HL-60/S4 treated with retinoic acid at 250 ng/mL for 4 days and 3 days (cell line): Measurements from ENCODE around the gene AMBP.

Experiments used
- in situ Hi-C: fragments of 300-500 bp; cut with MboI; formaldehyde crosslinking; loops from 2 replicates; pipeline ENCODE4 v1.7.0; 2022; ENCODE audit warnings: low sequenced_read_pairs

The AMBP gene

DNA sequence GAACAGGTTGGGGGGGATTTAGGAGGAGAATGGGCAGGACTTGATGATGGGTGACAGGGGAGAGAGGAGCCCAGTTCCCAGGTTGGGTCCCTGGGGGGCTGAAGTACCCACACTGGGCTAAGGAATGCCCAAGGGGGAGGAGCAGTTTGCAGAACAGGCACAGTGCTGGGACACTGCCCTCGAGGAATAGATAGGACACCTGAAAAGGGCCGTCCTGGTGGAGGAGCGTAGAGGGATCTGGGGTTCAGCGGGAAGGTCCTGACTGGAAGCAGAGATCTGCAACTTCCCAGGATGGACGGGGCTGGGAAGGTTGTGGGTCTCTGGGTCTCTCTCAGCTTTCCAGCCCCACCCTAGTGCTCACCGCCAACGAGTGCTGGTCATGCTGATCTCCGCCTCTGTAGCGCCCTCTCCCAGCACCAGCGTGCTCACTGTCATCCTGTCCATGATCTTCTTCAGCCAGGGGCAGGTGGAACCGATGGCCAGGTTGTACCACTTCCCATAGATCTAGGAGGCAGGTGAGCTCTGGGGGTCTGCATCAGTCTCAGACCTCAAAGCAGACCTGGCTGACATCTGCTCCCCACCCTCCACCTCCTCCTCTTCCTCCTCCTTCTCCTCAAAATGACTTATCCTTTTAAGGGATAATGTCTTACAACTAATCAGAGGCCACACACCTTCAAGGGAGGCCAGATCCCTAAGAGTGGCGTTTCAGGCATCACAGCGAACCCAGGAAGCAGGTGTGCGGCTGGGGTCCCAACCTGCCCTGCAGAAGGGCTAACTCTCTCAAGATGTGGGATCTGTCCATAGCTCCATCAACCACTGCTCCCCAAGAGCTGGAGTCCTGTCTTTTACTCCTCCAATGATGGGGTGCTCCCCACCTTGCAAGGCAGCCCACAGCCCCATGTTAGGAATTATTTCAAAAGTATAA, 1.6 kb downstream of the AMBP start:
- in situ Hi-C loops: no loop called here

DNA sequence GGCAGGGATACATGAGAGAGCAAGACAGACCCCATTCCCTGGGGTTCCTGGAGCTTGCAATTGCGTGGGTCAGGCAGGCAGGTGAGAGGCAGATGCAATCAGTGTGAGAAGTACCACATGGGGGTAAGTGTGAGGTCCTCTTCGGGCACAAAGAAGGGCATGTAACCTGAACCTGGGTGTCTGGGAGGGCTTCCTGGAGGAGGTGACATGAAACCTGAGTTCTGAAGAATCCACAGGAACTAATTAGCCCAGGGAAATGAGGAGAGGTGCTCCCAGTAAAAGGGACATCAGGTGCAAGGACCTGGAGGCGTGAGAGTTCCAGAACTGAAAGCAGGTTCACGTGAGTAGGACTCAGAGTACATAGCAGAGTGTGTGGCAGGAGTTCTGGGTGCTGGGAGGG, 2.5 kb downstream of the AMBP start:
- in situ Hi-C loops: no loop called here

DNA sequence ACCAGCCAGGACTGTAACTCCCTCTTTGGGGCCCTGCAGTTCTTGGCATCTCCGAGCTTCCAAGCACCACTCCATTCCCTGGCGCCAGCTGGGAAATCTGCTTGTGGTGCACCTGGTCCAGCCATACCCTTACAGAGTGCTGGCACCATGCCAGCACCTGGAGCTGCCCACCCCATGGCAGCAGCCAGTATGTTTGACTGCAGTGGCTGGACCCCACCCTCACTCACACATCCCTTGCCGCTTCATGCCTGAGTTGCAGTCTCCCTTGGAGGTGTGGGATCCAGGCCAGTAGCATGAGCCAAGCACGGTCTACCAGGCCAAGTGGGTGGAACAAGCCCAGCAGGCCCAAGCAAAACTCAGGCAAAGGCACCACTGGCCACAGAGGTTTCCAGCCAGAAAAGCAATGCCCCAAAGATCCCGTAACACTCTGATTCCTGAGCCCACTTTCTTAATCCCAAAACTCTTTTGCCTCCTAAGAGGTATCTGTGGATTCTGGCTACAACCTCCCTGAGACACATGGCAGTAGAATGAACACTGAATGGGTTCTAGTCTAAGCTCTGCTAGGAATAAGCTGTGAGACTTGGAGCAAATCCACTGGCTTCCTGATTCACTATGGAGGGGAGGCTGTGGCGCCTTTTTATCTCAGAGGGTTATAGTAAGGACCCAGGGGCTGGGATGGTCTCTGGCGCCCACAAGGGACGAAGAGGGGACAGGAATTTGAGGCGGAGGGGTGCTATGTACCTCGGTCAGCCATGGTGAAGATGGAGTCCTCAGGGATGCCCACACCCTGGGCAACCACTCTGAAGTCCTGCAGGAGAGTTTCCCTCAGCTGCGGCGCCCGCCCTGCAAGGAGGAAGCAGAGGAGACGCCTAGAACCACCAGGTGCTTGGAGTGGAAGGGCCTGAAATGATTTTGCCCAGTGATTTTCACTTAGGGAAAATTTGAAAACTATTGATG, 5.6 kb downstream of the AMBP start:
- in situ Hi-C loops: no loop called here

DNA sequence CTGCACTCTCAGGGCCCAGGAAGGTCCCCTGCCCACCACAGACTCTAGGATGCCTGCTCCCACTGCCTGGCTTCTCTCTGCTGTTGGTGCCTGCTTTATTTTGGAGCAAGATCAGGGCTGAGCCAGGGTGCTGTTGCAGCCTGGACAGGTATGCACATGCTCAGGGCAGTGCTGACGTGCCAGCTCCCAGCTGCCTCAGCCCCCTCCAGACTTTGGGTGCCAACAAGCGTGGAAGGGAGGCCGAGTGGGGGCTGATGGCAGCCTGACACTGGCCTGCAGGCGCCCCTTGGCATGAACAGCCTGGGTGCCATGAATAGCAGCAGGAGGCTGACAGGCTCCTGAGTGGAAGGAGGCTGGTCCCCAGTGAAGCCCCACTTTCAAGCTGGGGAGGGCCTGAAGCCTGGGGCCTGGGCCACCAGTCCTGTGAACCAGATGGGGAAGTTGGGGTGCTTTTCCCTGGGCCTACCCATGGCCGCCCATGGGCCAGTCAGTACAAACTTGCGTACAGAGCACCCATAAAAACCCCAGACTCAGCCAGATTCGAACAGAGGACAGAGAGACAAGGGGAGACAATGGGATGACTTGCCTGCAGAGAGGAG, 6.8 kb downstream of the AMBP start:
- in situ Hi-C loops: no loop called here

DNA sequence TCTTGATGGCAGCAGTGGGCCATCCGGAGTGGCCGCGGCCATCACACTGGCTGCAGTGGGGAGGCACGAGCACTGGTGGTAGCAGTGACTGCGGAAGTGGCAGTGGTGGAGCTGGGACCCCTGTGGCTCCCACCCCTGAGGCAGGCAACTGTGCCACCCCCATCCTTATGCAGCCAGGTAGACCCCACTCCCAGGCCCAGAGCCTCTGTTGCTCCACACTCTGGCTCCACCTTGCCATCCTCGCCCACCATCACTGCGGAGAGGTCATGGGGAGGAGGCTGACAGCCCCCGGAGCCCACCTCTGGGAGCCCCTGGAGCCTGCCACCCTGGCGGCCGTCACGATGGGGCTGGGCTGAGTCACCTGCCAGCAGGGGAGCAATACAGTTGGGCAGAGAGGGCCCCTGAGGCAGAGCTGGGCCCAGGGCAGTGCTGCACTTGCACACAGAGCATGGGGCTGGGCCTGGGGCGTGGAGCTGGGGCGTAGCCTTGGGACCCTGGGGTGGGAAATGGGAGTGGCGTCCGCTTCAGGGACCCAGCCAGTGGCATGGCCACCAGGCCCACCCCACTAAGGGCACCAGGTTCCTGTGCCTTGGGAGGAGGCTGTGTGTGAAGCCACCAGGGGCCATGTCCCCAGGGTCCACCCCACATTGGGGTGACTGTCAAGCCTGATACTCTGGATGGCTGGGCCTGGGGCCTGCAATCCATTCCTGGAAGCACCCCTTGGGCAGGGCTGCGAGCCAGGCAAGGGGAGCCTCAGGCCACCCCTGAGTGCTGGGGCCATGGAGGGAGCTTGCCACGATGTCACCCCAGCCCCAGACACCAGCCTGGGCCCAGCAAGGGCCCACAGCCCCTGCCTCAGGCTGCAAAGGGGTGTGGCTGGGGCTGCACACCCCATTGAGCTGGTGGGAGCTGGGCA, 7.7 kb downstream of the AMBP start:
- in situ Hi-C loops: no loop called here

DNA sequence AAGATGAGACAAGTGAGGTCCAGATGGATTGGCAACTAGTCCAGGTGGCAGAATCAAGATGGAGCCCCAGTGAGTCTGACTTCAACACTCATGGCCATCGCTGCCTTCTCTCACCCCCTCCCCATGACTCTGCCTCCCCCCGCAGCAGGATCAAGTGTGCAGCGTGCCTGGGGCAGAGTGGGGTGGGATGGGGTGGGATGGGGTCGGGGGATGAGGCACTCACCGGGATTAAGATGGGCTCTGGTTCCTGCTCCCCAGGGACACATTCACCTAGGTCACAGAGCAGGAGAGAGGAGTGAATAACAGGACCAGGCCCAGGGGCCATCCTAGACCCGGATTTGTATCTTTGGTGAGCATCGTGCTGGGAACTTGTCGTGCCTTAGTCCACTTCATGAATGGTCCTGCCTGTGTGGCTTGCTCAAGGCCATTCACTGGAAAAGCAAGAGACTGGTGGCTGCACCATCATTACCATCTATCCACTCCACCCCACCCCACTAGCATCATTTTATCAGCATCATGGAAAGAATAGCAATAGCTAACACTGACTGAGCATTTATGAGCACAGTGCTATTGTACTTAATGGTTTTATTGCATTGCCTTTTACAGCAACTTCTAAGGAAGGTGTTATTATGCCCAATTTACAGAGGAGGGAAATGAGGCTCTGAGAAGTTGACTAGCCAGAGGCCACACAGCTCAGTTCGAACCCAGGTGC, 8.5 kb downstream of the AMBP start:
- in situ Hi-C loops: no loop called here

DNA sequence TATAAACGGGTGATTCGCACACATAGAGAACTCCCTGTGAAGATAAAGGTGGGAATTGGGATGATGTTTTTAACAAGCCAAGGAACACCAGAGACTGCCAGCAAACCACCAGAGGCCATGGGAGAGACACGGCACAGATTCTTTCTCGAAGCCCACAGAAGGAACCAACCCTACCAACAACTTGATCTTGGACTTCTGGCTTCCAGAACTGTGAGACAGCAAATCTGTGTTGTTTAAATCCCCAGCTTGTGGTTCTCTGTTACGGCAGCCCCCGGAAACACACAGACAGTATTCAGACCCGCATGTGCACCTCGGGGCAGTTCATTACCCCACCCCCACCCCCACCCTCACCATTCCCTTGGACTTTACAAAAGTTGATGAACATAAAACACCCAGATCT, 12.8 kb downstream of the AMBP start:
- in situ Hi-C loops: no loop called here

DNA sequence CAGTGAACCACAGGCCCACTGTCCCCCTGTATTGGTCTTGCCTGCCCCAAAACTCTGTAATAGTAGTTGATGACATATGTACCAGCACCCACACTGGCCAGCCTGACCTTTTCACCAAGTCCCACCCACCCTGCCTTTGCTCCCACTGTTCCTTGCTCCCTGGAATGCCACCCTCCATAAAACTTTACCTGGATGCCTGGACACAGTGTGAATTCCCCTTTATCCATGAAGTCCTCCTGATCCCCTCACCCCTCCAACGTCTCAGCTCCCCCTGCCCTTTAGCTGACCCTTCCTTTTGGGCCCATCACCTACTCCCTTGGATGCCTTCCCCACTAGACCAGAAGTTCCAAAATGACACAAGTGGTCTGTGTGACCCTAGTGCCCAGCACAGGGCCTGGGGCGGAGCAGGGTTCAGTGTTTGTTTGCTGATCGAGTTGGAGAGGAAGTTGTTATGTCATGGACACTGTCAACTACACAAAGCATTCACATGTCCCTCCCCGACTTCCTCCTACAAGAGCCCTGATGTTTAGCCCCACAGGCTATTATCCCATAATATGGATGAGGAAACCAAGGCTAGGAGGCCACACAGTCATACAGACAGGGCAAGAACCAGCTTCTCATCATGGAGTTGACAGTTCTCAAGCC, 16.1 kb downstream of the AMBP start:
- in situ Hi-C loops: no loop called here

DNA sequence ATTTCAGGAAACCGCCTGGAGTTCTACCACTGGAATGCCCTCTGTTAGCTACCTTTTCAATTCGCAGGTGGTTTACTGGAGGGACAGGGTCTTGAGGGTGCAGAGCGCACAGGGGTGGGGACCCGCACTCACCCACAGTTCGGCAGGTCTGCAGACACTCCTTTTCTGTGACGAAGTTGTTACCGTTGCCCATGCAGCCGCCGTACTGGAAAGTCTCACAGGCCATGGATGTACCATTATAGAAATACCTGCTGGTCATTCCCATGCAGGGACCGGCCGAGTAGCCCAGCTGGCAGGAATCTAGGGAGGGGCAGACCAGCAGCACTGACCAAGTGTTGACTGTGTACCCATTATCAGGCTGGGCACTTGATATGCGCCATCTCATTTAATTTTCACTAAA, 16.8 kb downstream of the AMBP start:
- in situ Hi-C loops: no loop called here

DNA sequence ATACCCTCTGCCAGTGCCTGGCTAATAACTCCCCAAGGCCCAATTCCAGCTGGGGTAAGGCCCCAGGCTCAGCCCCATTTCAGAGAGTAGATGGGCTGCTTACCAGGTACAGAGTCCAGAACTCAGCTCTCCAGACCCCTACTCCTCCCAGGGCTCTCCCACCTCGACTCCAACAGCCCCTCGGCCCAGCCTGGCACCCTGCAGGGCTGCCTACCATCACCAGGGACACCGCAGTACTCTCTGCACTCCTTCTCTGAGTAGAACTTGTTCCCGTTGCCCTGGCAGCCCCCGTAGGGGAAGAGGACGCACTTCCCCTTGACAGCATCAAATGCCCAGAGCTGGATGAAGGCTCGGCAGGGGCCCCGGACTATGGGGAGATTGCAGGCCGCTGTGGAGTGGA, 17.4 kb downstream of the AMBP start:
- in situ Hi-C loops: no loop called here

DNA sequence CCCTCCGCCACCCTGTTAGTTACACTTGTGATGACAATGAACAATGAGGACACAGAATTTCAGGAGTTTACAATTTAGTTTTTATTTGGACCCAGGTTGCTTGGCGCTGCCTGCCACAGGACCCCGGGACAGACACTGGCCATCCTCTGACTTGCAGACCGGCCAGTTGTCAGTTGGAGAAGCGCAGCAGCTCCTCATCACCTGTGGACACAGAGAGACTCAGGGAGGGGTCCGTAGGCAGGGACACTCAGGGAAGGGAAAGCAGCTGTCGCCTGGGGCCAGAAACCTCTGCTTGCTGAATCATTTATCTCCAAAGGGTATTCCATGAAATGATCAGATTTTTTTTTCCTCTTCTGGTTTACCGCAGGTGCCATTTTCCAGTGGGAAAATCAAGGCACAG, 18.0 kb downstream of the AMBP start:
- in situ Hi-C loops: no loop called here

DNA sequence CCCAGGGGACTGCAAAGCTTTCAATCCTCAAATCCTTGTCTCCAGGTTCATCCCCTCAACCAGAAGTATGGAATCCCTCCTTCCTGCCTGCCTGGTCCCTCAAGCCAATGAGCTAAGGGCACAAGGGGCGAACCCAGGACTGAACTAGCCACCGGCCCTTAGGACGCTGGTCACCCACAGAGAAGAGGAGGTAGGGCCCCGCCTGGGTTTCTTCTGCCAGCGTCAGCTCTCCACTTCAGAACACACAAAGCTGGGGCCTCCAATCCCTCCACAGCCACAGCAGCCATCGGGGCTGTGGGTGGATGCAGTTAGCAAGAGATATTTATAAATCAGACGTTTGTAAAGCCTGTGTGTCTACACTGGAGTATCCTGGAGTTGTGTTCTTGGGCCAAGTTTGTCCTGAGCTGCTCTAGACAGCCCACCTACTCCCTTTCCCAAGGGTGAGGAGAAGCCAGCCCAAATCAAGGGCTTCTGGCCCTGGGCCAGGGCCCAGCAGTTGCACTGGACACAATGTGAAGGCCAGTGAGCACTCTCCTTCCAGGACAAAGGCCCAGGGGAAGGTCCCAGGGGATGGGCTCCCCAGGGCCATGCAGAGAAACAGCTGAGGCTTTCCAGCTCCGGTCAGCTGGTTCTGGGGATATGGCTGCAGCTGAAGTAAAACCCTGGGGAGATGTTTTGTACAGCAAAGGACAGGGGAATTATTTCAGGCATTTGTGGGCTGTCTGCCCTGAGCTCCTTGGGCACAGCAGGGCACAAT, 18.9 kb downstream of the AMBP start:
- in situ Hi-C loops: no loop called here

DNA sequence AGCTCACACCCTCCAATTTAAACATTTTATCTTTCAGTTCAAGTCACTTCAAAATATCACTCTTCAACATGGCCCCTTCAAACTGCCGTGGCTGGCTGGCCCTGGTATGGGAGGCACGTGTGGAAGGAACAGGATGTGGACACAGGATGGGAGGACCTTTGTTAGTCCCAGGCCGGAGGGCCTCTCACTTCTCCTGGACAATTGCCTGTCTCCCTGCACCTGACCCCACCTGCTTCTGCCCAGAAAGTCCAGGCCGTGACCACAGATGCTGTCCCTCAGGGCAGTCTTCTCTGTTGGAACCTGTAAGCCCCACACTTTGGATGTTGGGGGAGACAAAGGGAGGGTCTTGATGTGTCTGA, 19.4 kb downstream of the AMBP start:
- in situ Hi-C loops: no loop called here

DNA sequence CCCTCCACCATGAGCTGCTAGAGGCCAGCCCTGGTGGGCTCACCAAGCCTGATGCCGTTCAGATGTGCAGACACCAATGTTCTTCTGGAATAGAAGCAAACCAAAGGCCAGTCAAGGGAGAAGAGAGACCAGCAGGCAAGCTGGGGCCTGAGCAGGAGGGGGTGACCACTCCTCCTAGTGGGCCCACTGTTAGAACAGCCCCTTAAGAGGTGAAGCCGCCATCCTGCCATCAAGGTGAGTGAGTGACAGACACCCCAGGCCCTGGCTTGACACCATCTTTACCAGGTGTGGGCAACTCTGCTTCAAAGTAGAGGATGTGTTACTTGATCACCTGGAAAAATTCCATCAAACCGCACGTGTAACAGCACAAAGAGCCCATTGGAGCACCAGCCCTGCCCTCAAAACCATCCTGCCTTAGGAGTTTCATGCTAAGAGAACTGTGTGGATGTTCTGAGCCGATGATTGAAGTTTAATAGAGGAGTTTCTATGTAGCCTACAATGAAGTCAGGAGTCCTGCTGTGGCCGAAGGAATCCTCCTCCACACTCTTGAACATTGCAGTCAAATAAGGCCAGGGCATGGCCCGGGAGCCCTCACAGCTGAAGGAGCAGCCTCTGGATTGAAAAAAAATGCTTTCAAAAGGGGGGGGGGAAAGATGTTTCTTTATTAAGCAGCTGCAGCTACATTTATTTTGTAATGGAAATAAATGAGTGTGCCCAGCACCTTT, 20.8 kb downstream of the AMBP start:
- in situ Hi-C loops: no loop called here

DNA sequence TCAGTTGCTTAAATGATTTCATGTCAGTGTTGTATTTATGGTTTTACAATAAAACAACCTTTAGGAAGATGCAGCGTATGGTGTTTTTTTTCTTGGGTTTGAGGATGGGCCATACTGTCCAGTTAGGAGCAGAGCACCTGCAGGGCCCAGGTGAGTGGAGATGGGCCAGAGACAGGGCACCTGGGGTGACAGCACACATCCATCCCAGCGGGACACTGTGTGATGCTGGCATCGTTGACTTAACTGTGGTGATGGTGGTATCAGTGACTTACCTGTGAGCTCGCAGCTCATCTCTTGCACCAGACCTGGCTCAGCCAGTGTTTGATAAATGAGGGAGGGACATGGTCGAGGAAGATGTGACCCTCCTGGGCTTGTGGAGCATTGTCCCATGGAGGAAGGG, 21.6 kb downstream of the AMBP start:
- in situ Hi-C loops: no loop called here

DNA sequence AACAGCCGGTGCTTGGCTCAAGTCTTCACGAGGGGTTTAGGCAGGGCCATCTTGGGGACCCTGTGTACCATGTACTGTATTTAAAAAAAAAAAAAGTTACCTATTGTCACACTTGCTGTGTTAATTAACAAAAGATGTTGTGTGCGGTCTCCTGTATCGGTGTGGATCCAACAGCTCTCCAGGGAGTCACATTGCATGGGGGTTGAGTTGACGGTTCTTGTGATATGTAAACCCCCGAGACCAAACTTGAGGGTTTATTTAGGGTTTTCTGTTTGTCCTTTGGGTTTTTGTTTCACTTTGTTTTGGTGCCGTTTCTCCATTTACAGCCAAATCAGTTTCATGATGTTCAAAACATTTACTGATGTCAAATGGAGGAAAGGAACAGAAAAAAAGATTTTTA, 22.2 kb downstream of the AMBP start:
- in situ Hi-C loops: no loop called here

DNA sequence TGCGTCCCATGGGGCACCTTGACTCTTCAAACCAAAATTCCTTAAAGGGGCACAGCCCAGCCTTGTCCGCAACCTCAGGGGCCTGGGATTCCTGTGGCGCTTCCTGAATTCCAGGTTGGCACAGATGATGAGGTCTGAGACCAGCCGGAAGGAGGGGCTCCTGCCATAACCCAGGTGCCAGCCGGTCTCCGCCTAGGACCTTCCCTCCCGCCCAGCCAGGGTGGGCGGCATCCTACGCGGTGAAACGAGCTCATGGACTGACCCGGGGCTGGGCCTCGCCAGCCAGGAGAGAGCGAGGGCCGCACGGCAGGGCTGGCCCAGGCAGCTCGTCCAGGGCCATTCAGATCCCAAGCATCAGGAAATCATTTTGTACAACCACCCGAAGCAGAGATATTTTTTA, 23.0 kb downstream of the AMBP start:
- in situ Hi-C loops: no loop called here

DNA sequence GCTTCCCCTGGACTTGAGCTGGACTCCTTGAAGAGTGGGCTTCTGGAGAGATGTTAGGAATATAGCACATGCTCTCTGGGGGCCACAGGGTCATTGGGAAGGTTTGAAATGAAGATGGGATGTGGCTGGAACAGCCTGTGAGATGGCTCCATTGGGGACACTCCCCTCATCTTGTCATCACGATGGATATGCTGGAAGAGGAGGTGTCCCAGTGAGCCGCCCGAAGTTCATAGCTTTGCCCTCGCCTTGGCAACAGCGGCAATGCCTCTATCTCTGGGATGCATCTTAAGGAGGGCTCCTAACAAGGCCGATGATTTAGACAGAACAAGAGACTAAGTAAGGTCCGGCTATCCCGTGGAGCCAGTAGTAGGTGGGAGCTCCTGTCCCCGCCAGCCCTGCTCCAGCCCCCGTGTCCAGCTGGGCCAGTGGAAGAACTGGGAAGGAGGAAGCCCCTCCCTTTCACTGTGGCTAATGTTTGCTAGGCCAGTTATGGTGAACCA, 23.9 kb downstream of the AMBP start:
- in situ Hi-C loops: no loop called here
